ENCODE measurements around the gene VAMP2.
"Not testable (repeated sequence)": the region's sequence is repeated elsewhere in the genome, so short reads cannot be mapped to it uniquely, and the experiment has no call there.

The VAMP2 gene

GRCh38 chr17:8176197-8176940 lies 13.6 kb upstream of the VAMP2 start, which contains the start of gene TMEM107:
Gene TMEM107 (minus strand): TSS chr17:8176380. CDS start chr17:8176286, 94 bp downstream.
- DNase-seq (ENCODE audit: low read depth, low spot score), result no peak

- DNase-seq (ENCODE audit: low read depth, low spot score), result no peak
These were observed 13.0 kb upstream of the VAMP2 start for GRCh38 chr17:8175795-8176196.

- DNase-seq (ENCODE audit: low read depth, low spot score), result no peak
These were observed 11.1 kb upstream of the VAMP2 start for GRCh38 chr17:8173871-8174322.

- no peak for DNase-seq (ENCODE audit: low read depth, low spot score)
These were observed 10.5 kb upstream of the VAMP2 start for GRCh38 chr17:8173056-8173870.

- DNase-seq (ENCODE audit: low read depth, low spot score), result not testable (repeated sequence)
These were observed 7.4 kb upstream of the VAMP2 start for GRCh38 chr17:8170186-8170585.

- DNase-seq (ENCODE audit: low read depth, low spot score), result no peak
These were observed 4.8 kb upstream of the VAMP2 start for GRCh38 chr17:8167526-8167925.

- no peak for DNase-seq (ENCODE audit: low read depth, low spot score)
These were observed 4.0 kb upstream of the VAMP2 start for GRCh38 chr17:8166731-8167130.

GRCh38 chr17:8164815-8165131 lies 2.0 kb upstream of the VAMP2 start:
- no peak for DNase-seq (ENCODE audit: low read depth, low spot score)

- no peak for DNase-seq (ENCODE audit: low read depth, low spot score)
These were observed 1.4 kb upstream of the VAMP2 start for GRCh38 chr17:8163978-8164814.

GRCh38 chr17:8162997-8163977 lies 539 bp upstream of the VAMP2 start:
- no peak for DNase-seq (ENCODE audit: low read depth, low spot score)

- no peak for DNase-seq (ENCODE audit: low read depth, low spot score)
These were observed 1.2 kb downstream of the VAMP2 start for GRCh38 chr17:8161289-8162232.

- no peak for DNase-seq (ENCODE audit: low read depth, low spot score)
These were observed 2.0 kb downstream of the VAMP2 start for GRCh38 chr17:8160741-8161221.

GRCh38 chr17:8160224-8160577 lies 2.5 kb downstream of the VAMP2 start:
- DNase-seq (ENCODE audit: low read depth, low spot score), result no peak

GRCh38 chr17:8159459-8160223 lies 3.1 kb downstream of the VAMP2 start:
- DNase-seq (ENCODE audit: low read depth, low spot score), result no peak

- no peak for DNase-seq (ENCODE audit: low read depth, low spot score)
These were observed 3.7 kb downstream of the VAMP2 start for GRCh38 chr17:8159032-8159400.

- no peak for DNase-seq (ENCODE audit: low read depth, low spot score)
These were observed 4.3 kb downstream of the VAMP2 start for GRCh38 chr17:8158267-8159031.

- peak; percentile 100 for DNase-seq (ENCODE audit: low read depth, low spot score)
These were observed 6.3 kb downstream of the VAMP2 start for GRCh38 chr17:8156246-8156992.

- DNase-seq (ENCODE audit: low read depth, low spot score), result no peak
These were observed 6.8 kb downstream of the VAMP2 start for GRCh38 chr17:8155996-8156245.

Data from iPS DF 19.7 (cell line).